WERI-Rb-1 (cell line): ENCODE measurements around the gene MYF6.

Experiments used
- DNase-seq: peaks from one replicate; pipeline ENCODE4 v3.0.0-alpha.2; 2020
- H3K27ac ChIP-seq: fragments of 250-450 bp; sonication (Bioruptor Pico); 2 replicates; pipeline ENCODE4 v1.5.1; 2020; ENCODE audit warnings: mild to moderate bottlenecking, moderate library complexity
- H3K27me3 ChIP-seq: fragments of 250-450 bp; sonication (Bioruptor Pico); 2 replicates; pipeline ENCODE4 v1.5.1; 2021; ENCODE audit warnings: mild to moderate bottlenecking, low read depth, moderate library complexity; ENCODE audit not compliant: insufficient read depth, severe bottlenecking
- H3K36me3 ChIP-seq: fragments of 250-450 bp; sonication (Bioruptor Pico); 2 replicates; pipeline ENCODE4 v1.5.1; 2020; ENCODE audit warnings: mild to moderate bottlenecking, moderate library complexity
- H3K4me3 ChIP-seq: 2 replicates; pipeline ENCODE4 v1.5.1; 2011; ENCODE audit warnings: low read depth, mild to moderate bottlenecking, control low read depth, low read length
- H3K9me3 ChIP-seq: fragments of 250-450 bp; sonication (Bioruptor Pico); 2 replicates; pipeline ENCODE4 v1.5.1; 2021; ENCODE audit warnings: mild to moderate bottlenecking, moderate library complexity; ENCODE audit not compliant: severe bottlenecking
- CTCF ChIP-seq: IDR thresholded peaks from 2 replicates; pipeline ENCODE4 v1.5.1; 2011; ENCODE audit warnings: low read depth, mild to moderate bottlenecking, control low read depth, inconsistent platforms, low read length

Gene MYF6

GRCh38 chr12:80701388-80701787, 6.0 kb upstream of the MYF6 start:
- H3K27me3 ChIP-seq = no peaks in the 10 kb centered on the region
- DNase-seq = no peak
- no peak for TF ChIP-seq CTCF
- no peak overlapping the region for H3K4me3 ChIP-seq
- H3K36me3 ChIP-seq = no peaks in the 10 kb centered on the region
- no peaks in the 10 kb centered on the region for H3K9me3 ChIP-seq
- no peak overlapping the region for H3K27ac ChIP-seq

DNA sequence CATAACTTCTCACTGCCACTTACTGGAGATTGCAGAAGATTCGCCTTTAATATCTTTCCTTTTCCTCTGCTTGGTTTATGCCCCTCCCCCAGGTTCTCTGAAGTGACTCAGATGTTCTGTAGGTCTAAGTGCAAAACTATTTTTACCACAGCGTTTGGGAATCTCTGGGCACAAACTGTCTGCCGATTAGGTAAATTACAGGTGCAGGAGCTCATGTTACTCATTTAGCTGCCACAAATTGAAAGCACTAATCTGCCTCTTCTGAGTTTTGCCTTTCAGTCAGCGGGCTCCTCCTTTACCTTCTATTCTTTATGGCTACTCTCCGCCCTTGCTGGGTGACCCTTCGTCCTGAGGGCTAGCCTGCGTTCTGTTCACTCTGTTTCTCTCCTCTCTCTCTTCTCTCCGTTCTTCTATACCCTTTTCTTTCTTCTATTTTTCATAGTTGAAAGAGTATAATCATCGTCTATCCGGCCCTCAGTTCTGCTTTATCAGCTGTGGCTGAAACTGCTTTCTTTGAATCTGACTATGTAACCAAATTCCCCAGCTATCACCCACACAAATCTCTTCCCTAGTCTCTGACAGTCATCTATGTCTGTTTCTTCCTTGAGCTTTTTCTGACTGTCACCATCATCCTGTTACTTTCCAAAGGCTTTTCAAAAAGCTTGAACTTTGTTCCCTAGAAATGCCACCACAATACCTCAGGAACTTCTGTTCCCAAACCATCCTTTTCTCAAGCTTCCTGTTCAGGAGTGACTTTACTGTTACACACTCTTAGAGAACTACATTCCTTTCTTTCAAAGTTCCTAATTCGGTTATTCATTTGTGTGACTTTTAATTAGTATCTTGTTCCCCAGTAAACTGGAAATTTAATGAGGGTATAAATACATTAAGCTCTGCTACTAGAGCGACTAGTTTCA, 4.3 kb upstream of the MYF6 start:
- Histone ChIP-seq H3K4me3 (no peak overlapping the region), H3K27ac (no peak overlapping the region), H3K9me3 (no peaks in the 10 kb centered on the region), H3K27me3 (no peaks in the 10 kb centered on the region), H3K36me3 (no peaks in the 10 kb centered on the region)
- TF ChIP-seq CTCF = no peak
- no peak for DNase-seq

GRCh38 chr12:80704420-80704819, 3.0 kb upstream of the MYF6 start:
- TF ChIP-seq CTCF = no peak
- Histone ChIP-seq H3K36me3 (no peaks in the 10 kb centered on the region), H3K27ac (no peak overlapping the region), H3K4me3 (no peak overlapping the region), H3K27me3 (no peaks in the 10 kb centered on the region), H3K9me3 (no peaks in the 10 kb centered on the region)
- no peak for DNase-seq

DNA sequence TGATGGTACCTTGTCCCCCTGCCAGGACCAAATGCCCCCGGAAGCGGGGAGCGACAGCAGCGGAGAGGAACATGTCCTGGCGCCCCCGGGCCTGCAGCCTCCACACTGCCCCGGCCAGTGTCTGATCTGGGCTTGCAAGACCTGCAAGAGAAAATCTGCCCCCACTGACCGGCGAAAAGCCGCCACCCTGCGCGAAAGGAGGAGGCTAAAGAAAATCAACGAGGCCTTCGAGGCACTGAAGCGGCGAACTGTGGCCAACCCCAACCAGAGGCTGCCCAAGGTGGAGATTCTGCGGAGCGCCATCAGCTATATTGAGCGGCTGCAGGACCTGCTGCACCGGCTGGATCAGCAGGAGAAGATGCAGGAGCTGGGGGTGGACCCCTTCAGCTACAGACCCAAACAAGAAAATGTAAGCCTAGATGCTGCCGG, 410 bp downstream of the MYF6 start:
- TF ChIP-seq CTCF = no peak
- H3K27ac ChIP-seq = no peak overlapping the region
- no peak overlapping the region for H3K4me3 ChIP-seq
- no peaks in the 10 kb centered on the region for H3K9me3 ChIP-seq
- no peak for DNase-seq
- no peaks in the 10 kb centered on the region for H3K36me3 ChIP-seq
- no peaks in the 10 kb centered on the region for H3K27me3 ChIP-seq

DNA sequence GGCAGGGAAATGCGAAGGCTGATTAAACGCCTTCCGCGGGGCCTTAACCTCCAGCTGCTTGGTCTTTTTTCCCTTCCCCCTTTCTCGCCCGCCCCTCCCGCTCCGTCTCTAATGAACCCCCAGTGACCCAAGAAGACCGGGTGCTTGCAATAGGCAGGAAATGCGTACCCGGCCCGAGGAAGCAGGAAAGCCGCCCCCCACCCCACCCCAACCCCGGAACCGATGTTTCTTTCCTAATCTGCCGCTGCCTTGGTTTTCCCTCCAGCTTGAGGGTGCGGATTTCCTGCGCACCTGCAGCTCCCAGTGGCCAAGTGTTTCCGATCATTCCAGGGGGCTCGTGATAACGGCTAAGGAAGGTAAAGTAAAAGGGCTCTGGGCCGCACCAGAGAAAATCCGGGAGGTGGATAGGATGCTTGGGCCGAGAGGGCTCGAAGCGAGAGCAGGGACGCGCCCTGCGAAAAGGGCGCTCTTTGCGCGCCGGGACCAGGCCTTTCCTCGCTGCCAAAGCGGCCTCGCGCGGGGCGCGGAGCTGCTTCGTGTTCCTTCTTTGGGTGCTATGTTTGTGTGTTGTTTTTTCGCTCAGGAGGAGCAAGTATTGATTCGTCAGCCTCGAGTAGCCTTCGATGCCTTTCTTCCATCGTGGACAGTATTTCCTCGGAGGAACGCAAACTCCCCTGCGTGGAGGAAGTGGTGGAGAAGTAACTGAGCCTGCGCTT, 983 bp downstream of the MYF6 start:
- Histone ChIP-seq H3K27ac (no peak overlapping the region), H3K9me3 (no peaks in the 10 kb centered on the region), H3K36me3 (no peaks in the 10 kb centered on the region), H3K27me3 (no peaks in the 10 kb centered on the region), H3K4me3 (no peak overlapping the region)
- DNase-seq = no peak
- TF ChIP-seq CTCF = no peak
